Chondrocyte (in vitro differentiated cells): ENCODE results near the gene UBR4. TPM values are rescaled to one million over a fixed set of nuclear protein-coding genes. Genes with fewer than 3 reads are reported as not detected.

Source experiments
- DNase-seq: peaks from one replicate; pipeline ENCODE4 v3.0.0; 2021; ENCODE audit warnings: mixed read lengths, low spot score
- H3K27ac Mint-ChIP-seq: one replicate; pipeline ENCODE4 v1.8.0; 2021; ENCODE audit warnings: mild to moderate bottlenecking, moderate library complexity, mixed read lengths; ENCODE audit not compliant: unreplicated experiment
- H3K27me3 Mint-ChIP-seq: 2 replicates; pipeline ENCODE4 v1.8.0; 2021; ENCODE audit warnings: low read depth, mixed read lengths
- H3K36me3 Mint-ChIP-seq: 2 replicates; pipeline ENCODE4 v1.8.0; 2021; ENCODE audit warnings: low read depth, mixed read lengths
- H3K4me1 Mint-ChIP-seq: 2 replicates; pipeline ENCODE4 v1.8.0; 2021; ENCODE audit warnings: low read depth, mild to moderate bottlenecking, mixed read lengths
- H3K4me3 Mint-ChIP-seq: one replicate; pipeline ENCODE4 v1.8.0; 2021; ENCODE audit warnings: mild to moderate bottlenecking, moderate library complexity, mixed read lengths; ENCODE audit not compliant: unreplicated experiment
- H3K9me3 Mint-ChIP-seq: 2 replicates; pipeline ENCODE4 v1.8.0; 2021; ENCODE audit warnings: low read depth, mixed read lengths
- total RNA-seq: library from RNA; stranded (reverse); gene quantifications from 3 replicates; pipeline ENCODE4 v1.2.1, GENCODE V29; 2021
- TF ChIP-seq, protein P1 (sequence below): fragments of 200-600 bp; sonication (generic); IDR thresholded peaks from 2 replicates; pipeline ENCODE4 v1.5.0; 2021; ENCODE audit warnings: antibody characterized with exemption, mild to moderate bottlenecking, moderate library complexity

UBR4 gene
- total RNA-seq, 1 donor from 2014 or later = 144 TPM

DNA sequence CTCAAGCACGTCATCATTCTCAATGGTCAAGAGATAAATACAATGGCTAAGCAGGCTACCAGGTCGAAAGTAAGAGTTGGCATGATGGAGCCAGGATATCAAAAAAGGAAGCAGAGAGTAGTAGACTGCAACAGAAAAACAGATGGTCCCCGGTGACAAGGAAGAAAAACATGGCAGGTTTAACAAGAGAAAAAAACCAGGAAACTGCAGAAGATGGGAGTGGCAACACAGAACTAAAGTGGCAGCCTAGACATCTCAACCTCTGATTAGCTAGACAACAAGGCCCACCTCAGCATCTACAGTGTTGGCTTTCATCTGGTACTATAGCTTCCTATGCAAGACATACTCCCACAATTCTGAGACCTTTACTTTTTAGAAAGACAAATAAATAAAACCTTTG, 3.1 kb downstream of the UBR4 start:
- no peak overlapping the region for H3K4me3 Mint-ChIP-seq
- no peak for DNase-seq
- H3K27me3 Mint-ChIP-seq = no peaks in the 10 kb centered on the region
- no peaks in the 10 kb centered on the region for H3K36me3 Mint-ChIP-seq
- no peaks in the 10 kb centered on the region for H3K9me3 Mint-ChIP-seq
- peak overlapping the region; percentile 24 for H3K27ac Mint-ChIP-seq
- H3K4me1 Mint-ChIP-seq = peaks cover 78% of the 10 kb centered on the region
- TF ChIP-seq, protein P1, sequence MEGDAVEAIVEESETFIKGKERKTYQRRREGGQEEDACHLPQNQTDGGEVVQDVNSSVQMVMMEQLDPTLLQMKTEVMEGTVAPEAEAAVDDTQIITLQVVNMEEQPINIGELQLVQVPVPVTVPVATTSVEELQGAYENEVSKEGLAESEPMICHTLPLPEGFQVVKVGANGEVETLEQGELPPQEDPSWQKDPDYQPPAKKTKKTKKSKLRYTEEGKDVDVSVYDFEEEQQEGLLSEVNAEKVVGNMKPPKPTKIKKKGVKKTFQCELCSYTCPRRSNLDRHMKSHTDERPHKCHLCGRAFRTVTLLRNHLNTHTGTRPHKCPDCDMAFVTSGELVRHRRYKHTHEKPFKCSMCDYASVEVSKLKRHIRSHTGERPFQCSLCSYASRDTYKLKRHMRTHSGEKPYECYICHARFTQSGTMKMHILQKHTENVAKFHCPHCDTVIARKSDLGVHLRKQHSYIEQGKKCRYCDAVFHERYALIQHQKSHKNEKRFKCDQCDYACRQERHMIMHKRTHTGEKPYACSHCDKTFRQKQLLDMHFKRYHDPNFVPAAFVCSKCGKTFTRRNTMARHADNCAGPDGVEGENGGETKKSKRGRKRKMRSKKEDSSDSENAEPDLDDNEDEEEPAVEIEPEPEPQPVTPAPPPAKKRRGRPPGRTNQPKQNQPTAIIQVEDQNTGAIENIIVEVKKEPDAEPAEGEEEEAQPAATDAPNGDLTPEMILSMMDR = no peak

DNA sequence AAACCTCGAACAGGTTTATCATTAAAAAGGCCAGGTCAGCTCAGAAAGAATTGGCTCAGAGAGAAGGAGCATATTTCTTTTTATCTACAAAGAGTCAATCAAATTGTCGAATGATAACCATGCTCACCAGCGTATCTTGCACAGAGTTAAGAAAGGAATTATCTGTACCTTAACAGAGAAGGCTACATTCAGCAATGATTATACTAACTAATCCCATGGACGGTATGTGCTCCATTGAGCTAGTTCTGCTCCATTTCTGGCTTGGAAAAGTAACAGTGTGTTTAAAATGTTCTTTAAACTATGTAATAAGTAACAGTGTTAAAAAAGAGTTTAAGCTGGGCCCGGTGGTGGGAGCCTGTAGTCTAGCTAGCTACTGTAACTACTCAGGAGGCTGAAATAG, 4.2 kb downstream of the UBR4 start:
- DNase-seq = no peak
- no peaks in the 10 kb centered on the region for H3K27me3 Mint-ChIP-seq
- peaks cover 78% of the 10 kb centered on the region for H3K4me1 Mint-ChIP-seq
- H3K36me3 Mint-ChIP-seq = no peaks in the 10 kb centered on the region
- H3K4me3 Mint-ChIP-seq = no peak overlapping the region
- H3K9me3 Mint-ChIP-seq = no peaks in the 10 kb centered on the region
- TF ChIP-seq, protein P1 = no peak
- peak overlapping the region; percentile 6 for H3K27ac Mint-ChIP-seq

DNA sequence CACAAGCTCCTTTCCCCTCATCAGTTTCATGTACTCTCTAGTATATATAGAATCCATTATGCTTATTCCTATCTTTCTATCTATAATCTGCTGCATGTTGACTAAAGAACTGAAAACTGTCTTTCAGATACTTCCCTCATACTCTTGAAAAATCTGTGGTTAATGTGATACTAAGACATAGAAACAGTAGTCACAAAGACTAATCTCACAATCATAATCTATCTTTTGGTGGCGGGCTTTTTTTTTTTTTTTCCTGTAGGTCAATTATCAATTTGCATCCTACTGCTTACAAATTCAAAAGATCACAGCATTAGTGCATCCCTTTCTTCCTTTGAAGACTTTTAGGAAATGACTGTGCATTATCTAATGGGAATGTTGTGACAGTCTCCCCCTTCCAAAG, 4.7 kb downstream of the UBR4 start:
- no peak overlapping the region for H3K4me3 Mint-ChIP-seq
- H3K4me1 Mint-ChIP-seq = peaks cover 77% of the 10 kb centered on the region
- TF ChIP-seq, protein P1 = no peak
- H3K36me3 Mint-ChIP-seq = no peaks in the 10 kb centered on the region
- no peak for DNase-seq
- H3K27me3 Mint-ChIP-seq = no peaks in the 10 kb centered on the region
- H3K27ac Mint-ChIP-seq = peak overlapping the region; percentile 91
- no peaks in the 10 kb centered on the region for H3K9me3 Mint-ChIP-seq

DNA sequence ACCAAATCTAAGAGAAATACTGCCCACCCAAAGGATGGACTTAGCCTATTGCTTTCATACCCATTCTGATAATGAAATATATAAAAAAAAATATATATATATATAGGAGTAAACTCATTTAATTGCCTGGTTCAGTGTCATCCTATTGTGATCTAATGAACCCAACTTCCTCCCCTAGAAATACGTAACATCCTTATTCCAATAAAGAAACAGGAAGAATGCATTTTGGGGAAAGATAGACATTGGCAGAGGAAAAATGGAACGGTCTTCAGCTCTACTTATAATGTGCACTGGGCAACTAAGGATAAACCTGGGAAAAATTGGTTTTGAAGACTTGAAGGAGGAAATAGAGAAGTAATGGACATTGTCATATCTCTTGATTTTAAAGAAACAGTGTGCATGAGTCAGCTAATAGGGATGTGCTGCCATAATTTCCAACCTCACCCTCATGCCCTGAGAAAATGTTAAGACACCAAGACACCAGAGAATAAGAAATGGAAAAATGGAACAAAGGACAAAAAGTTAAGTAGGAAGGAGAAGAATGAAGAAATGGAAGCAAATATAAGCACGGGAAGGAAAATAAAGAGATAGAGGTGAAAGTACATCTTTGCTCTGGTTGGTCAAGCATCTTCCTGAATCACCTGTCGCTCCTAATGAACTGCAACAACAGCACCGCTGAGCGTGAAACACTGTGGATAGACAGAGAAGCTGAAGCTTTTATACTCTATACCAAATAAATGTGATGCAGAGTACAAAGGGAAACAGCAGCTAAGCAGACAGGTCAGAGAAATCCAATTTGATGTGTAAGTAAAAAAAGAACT, 5.4 kb downstream of the UBR4 start:
- H3K9me3 Mint-ChIP-seq = no peaks in the 10 kb centered on the region
- peaks cover 77% of the 10 kb centered on the region for H3K4me1 Mint-ChIP-seq
- TF ChIP-seq, protein P1 = no peak
- DNase-seq = no peak
- H3K4me3 Mint-ChIP-seq = no peak overlapping the region
- peaks cover 2% of the 10 kb centered on the region for H3K36me3 Mint-ChIP-seq
- no peaks in the 10 kb centered on the region for H3K27me3 Mint-ChIP-seq
- peak overlapping the region; percentile 91 for H3K27ac Mint-ChIP-seq

DNA sequence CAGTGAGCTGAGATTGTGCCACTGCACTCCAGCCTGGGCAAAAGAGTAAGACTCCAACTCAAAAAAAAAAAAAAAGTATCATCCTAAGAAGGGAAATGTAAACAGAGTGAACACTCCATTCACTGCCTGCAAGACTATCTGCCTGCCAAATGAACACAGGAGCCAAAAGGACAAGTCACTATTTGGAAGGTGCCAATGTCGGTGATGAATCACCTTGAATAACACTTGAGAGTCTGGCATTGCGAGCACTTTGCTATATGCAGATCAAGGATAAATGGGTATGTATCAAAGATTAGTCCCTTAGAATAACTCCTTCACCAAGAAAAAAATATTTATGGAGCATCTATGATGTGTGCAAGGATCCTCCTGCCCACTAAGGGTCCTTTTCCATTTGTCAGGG, 6.6 kb downstream of the UBR4 start:
- Mint-ChIP-seq H3K27ac (peak overlapping the region; percentile 90), H3K4me3 (no peak overlapping the region), H3K4me1 (peaks cover 69% of the 10 kb centered on the region), H3K36me3 (peaks cover 9% of the 10 kb centered on the region), H3K9me3 (no peaks in the 10 kb centered on the region), H3K27me3 (no peaks in the 10 kb centered on the region)
- TF ChIP-seq, protein P1 = no peak
- DNase-seq = no peak
